Activated CD4-positive, alpha-beta T cell treated with anti-CD3 and anti-CD28 coated beads, Interleukin-2, amount 50 U/mL, for 48 hours (primary cell): ENCODE measurements around the gene PTPRT.
"Not testable (repeated sequence)": the region's sequence is repeated elsewhere in the genome, so short reads cannot be mapped to it uniquely, and the experiment has no call there.

Experiments
- DNase-seq, 2 experiments: peaks; one replicate each; pipeline ENCODE4 v3.0.0-alpha.2; 2020

PTPRT gene

DNA sequence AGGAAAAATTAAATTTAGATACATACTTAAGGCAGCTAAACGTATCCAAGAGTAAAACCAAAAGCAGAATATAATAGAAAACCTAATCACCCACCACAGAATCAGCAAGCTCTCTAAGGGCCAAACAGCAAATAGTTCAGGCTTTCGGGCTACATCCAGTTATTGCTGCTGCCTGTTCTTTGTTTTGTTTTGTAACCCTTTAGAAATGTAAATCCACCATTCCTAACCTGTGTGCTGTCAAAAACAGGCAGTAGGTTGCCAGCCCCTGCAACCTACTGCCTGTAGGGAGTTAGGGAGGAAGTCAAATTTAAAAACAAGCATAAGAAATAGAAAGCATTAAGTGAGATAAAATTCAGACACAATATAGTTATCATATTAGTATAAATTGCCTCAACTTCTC is 225.9 kb downstream of the PTPRT start:
- no peak for DNase-seq

DNA sequence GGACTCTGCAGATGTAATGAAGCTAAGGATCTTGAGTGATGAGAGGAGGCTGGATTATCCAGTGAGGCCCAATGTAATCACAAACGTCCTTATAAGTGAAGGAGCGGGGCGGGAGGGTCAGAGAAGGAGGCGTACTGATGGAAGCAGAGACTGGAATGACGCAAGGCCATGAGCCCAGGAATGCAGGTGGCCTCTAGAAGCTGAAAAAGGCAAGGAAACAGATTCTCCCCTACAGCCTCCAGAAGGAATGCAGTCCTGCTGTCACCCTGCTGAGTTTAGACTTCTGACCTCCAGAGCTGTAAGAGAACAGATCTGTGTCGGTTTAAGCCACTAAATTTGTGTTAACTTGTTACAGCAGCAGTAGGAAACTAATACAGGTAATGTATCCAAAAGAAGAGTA is 227.9 kb downstream of the PTPRT start:
- DNase-seq, result no peak

DNA sequence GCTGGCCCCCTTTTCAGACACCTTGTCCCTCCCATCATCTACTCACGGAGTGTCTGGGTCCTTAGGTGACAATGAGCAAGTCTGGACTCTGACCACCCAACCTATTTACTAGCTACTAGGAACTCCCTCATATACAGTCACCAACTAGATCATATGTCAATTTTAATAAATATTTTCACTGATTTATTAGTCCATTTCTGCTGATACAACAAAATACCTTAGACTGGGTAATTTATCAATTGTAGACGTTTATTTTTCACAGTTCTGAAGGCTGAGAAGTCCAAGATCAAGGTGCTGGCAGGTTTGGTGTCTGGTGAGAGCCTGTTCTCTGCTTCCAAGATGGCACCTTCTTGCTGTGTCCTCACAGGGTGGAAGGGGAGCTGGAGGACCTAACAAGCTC is 229.7 kb downstream of the PTPRT start:
- DNase-seq, result no peak

DNA sequence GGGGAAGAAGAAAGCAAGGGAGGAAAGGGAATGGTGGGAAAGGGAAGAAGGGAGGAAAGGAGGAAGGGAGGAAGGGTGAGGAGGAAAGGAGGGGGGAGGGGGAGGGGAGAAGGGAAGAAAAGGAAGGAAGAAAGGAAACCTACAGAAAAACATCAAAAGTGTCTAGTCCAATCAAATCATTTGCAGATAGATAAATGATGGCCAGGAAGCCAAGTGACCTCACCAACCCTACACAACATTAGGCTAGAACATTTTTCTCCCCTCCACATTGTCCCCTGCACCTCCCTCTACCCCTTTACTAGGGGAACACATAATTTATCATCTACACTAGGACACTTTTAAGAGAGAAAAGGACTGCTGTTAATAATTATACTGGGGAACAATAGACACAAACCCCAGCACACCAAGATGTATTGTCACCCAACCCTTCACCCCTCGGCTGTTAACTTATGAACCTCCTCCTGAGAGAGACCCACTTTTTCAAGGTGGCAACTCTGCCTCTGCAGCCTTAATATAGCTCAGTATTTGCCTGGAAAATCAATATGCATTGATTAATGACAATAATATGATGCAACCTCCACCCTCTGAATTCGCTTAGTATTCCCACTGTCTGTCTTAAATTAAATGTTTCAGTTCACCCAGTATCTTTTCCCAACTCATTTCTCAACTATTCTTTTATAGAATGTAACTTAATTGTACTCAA is 231.2 kb downstream of the PTPRT start:
- DNase-seq, result no peak

DNA sequence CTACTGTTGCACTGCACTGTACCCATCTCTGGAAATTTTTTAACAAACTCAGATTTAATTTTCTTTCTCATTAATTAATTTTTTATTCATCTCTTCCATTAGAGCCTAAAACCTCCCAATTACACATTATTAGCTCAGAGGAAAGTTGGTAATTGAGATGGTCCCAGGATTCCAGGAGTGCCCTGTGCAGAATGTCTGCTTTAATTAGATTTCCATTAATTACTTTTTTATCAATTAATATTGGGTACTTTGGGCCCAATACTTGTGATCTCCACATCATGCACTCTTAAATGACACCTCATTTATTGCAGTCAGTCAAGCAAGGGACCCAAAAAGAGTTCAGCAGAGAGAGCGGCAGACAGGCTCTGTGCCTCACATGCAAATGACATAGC is 232.0 kb downstream of the PTPRT start:
- no peak for DNase-seq

DNA sequence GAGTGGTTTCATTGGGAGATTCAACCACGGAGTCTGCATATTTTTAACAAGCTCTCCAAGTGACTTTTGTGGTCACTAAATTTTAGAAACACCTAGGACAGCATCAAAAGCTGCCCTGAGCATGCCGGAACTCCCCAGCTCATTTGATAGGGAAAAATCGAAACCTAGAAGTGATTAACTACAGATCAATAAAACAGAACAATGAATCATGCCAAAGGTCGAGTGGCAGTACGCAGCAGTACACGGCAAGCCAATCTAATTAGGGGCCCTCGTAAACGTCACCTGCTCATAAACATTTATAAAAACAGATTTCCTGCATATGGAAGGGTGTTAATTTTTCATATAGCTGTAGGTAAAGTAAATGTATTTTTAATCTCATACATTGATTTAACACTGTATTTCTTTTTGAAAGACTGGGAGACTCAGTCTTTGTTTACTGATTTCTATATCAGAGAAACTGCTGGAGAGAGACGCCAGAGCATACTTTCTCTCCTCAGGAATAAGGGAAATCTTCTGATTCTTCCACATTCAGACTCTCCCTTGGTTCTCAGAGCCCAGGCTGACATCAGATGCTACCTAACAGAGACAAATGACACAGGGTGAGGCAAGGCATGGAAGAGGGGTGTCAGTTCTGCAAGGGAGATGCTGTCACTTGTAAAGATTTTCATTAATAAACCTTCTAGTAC is 232.5 kb downstream of the PTPRT start:
- DNase-seq, result no peak

DNA sequence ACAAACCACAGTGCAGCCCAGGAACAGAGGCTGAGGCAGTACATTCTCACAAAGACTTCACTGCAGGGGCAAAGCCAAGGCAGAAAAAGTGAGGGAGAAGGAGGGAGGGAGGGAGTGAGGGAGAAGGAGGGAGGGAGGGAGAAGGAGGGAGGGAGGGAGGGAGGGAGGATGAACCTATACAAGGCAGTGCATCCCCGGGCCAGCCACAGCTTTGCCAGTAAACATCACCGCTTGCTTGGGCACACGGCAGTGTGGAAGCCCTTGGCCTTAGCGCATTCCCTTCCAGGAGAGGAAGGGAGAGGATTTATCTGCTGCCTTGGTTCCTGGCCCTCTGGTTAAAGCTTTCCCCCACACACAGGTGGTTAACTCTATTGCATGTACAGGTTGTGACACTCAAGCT is 234.0 kb downstream of the PTPRT start:
- no peak for DNase-seq

DNA sequence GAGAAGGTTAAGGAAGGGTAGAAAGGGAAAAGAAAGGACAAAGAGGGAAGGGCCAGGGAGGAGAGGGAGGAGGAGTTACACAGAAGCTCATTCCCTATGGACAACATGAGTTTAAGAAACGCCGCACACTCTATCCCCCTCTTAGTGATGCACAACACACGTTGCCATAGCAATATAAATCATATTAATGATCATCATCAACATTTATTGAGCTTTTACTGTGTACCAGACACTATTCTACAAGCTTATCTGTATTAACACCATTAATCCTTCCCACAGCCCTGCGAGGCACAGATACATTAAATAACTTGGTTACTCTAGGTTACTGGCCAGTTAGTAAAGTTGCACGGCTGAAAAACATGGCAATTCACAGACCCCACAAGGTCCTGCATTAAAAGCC is 234.8 kb downstream of the PTPRT start:
- no peak for DNase-seq

DNA sequence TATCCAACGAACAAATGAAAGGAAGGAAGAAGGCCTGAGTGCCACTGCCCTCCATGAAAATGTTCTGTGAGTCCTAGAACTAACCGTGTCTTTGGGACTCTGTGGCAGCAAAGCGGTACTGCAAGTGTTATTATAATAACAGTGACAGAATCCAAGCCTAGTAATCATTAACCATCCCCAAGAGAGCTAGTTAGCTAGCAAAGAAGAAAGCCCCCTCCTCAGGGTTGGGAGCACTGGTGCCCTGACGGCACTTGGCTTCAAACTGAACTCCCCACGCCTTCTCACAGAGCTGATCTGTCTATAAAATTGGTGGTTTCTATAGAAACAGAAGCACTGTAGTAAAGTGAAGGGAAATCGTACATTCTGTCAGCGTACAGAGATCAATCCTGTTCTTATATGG is 239.8 kb downstream of the PTPRT start:
- DNase-seq, result no peak

DNA sequence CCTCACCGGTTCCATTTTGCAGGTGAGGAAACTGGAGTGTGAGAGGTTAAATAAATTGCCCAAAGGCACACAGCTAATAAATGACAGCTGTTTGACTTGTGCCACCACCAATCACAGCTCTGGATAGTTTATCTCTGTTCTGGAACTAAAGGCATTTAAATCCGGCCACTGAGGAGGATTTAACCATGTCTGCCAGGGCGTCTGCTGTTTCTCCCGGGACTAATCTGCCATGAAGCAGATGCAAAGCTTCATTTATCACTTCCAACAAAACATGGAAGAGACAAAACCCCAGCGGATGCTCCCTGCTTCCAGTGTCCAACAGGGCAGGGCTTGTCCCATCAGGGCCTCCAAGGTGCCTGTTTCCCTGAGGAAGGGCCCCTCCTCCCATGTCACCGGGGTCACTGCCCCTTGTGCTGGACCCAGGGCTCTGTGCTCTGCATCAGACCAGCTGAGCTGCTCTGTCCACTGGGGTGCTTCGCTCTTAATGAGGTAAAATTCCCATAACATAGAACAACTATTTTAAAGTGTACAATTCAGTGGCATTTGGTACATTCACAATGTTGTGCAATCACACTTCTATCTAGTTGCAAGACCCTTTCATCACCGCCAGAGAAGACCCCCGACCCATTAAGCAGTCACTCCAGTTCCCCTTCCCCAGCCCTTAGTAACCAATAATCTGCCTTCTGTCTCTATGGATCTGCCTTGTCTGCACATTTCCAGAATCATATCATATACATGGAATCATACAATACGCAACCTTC is 244.3 kb downstream of the PTPRT start:
- DNase-seq, result no peak

DNA sequence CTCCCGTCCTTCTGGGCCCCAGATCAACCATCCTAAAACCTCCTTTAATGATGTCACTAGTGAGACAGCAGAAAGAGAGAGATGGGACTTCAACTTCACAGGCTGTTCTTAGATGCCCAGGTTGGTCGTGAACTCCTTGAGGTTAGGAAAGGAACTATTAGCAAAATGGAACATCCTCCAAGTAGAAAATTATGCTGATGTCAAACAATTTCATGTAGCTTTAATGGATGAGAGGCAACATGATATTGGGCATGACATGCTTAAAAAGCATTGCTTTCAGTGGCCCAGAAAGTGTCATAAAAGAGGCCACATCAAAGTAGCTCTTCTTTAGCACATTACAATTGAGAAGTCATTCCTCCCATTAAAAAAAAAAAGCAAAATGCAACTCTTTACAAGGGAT is 248.1 kb downstream of the PTPRT start:
- no peak for DNase-seq

DNA sequence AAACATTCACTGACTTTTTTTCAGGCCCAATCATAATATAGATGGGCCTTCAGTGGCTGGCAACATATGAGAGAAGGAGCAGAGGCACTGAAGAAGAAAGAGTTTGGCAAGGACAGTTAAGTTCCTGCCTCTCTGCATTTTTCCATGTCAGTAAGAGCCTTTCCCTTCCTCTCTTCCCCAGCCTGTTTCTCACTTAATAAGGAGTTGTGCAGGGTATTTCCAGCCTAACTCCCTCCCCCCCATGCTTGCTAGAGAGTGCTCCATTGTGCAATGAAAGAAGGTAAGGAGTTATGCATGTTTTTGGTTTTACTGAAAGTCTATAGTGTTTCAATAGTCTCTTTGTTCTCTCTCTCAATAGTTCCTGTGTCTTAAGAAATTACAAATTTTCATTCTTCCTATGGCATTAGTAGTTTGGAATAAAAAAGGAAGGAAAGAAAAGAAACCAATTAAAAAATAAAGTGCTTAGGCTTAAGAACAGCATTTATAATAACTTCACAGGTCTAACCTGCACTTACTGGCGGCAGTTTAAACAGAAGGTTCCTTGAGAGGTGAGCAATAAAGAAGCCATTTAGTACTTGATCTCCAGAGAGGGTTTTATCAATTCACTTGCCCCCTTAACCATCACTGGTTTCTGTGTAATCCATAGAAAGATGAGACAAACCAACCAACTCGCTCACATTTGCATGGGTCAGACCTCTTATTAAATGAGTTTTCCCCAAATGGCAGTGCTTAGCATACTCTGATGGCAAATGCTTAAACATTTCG is 251.1 kb downstream of the PTPRT start:
- no peak for DNase-seq

DNA sequence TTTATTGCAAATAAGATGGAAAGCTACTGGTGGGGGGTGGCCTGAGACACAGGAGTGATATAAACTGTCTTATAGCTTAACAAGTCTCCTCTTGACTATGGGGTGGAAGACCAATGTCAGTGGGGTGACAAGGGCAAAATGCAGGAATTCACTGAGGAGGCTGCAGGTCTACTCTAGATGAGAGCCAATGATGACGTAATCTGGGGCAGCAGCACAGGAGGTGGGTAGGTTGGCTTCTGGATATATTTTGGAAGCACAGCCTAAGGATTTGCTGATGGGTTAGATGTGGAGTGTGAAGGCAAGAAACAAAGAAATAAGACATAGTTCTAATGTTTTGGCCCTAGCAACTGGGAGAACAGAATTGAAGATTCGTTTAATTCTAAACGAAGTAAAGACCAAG is 253.2 kb downstream of the PTPRT start:
- no peak for DNase-seq

DNA sequence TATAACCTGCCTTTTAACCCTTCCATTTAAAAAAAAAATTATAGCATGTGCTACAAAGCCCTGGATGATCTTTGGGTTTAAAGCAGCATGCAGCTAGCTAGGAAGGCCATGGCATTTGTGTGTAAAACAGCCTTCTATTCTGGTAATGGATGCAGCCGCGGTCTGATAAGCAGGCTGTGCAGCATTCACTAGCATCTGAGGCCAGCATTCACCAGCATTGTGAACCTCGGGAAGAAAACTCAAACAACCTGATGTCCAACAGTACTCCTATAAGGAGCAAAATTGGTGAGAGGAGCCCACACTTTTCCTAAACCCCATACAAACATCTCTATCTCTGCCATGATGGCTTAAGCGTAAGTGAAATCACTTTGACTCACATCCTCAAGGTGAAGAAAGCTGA is 265.5 kb downstream of the PTPRT start:
- DNase-seq, result no peak

DNA sequence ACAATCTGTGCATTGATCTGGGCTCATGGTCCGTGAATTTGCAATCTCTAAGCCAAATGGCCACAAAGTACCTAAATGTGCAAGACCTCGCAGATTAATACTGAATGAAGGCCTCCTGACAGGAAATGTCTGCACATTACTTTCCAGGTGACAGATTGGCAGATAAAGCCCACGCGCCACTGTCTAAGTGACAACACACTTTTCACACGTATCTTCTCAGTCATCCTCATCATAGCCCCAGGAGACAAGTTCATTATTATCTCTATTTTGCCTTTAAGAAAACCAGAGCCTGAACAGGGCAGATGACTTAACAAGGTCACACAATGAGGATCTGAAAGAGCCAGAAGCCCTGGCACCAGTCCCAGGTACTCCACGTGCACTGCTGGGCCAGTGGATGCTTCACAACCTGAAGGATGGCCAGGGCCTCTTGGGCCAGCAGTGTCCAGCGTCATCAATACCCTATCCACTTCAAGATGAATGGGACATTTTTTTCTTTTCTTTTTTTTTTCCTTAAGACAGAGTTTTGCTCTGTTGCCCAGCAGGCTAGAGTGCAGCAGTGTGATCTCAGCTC is 266.3 kb downstream of the PTPRT start:
- DNase-seq, result no peak

DNA sequence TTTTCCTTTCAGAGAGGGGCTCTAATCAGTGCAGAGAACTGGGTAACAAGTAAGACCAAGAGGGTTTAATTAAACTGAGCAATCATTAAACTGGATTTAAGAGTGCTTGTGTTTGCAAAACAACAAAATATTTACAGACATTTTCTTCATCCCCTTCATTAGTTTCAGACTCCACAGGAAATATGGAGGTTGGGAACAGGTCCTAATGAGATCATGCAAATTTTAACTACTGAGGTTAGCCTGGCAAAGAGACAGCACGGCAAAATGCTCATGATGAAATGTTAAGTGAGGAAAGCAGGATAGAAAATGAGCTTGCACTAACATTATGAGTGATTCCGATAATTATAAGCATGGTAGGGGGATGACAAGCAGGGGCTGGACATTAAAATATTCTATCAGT is 268.9 kb downstream of the PTPRT start:
- DNase-seq, result no peak

DNA sequence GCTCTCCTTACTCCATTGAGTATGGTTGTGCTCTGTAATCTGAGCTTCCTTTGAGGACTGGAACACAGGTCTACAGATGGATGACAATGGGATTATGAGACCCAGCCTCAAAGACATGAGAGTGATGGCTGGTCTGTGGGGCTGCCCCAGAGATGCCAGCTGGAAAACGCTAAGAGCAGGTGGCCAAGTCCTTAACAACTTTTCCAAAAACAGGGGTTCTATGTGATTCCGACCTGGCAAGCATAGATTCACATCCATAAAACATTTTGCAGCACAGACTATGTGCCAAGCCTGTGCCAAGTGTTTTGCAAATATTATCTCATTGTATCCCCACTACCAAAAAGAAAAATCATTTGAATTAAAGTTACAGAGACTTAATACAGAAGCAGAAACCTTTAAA is 270.4 kb downstream of the PTPRT start:
- no peak for DNase-seq

DNA sequence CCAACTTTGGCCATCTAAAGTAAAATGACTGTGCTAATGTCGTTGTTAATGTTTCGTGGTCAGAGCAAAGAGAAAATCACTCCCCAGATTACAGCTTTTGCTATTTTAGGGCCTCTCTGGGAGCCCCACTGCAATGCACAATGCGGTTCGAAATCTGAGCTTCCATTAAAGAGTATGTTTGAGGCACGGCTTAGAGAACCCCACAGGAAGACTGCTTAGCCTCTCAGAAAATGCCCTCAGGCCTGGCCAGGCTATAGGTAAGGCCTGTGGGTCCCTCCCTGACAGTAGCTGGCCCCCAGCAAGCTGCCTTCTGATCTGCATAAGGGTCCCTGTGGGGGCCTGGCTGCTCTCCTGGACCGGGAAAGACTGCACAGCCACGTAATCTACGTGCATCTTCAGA is 274.6 kb downstream of the PTPRT start:
- DNase-seq, result no peak

DNA sequence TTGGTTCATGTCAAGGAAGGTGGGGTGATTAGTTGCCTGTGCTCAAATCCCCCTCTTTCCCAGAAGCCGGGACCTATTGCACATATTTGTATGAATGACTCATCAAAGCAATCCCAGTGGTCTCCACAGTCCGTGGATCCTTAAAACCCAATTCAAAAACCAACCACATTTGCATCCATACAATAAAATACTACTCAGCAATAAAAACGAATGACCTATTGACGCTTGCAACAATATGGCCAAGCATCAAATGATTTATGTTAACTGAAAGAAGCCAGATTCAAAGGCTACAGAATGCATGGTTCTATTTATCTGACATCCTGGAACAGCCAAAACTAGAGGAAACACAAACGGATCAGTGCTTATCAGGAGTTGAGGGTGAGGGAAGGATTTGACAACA is 275.4 kb downstream of the PTPRT start:
- no peak for DNase-seq

DNA sequence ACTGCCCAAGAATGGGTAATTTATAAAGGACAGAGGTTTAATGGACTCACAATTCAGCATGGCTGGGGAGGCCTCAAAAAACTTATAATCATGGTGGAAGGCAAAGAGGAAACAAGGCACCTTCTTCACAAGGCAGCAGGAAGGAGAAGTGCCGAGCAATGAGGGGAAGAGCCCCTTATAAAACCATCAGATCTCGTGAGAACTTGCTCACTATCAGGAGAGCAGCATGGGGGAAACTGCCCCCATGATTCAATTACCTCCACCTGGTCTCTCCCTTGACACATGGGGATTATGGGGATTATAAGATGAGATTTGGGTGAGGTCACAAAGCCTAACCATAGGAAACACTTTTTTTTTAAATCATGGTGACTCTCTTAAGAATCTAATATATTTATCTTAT is 278.9 kb downstream of the PTPRT start:
- not testable (repeated sequence) for DNase-seq

DNA sequence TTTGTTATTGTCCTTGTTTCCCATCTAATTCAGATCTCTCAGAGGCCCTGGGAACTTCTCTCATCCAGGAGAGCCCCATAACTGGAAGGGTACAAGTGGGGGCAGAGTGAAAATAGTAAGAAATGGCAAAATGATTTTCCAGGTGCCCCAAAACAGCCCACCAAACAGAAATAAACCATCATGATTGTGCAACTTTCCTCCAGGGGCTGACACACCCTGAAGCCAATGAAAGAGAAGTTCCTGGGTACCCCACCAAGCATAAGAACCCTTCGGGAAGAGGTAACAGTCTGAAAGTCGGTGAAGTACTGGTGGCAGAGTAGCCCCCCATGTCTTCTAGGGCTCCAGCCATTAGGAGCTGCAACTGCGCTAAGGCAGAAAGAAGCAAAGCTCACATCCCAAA is 282.0 kb downstream of the PTPRT start:
- no peak for DNase-seq

DNA sequence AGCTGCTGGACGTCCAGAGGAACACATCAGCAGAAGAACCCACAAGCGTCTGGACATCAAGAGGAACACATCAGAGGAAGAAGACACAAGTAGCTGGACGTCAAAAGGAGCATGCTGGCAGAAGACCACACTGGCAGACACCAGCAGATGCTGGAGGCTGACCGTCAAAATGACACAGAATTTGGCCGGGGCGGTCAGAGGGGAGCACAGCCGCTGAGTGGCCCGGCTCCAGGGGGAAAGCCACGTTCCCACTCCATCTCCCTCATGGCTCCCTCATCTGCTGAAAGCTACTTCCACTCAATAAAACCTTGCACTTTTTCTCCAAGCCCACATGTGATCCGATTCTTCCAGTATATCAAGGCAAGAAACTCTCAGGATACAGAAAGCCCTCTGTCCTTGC is 283.6 kb downstream of the PTPRT start:
- no peak for DNase-seq

DNA sequence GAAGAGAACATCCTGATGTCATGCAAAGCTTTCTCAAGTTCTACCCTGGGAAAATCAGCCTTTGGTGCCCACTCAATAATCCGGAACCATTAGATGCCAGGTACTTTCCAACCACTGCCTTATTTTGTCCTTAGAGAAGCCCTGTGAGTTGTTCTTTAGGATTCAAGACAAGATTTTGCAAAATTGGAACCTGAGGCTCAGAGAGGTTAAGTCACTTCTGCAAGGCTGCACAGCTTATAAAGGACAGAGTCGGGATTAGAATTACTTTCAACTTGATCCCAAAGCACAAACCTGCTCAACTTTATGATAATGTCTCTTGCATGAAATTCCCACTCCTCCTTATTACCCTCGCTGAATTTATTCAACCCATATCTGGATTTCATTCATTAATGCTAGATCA is 287.2 kb downstream of the PTPRT start:
- no peak for DNase-seq
